SK-N-SH treated with all-trans-retinoic acid at 6 μM for 48 hours (cell line): Measurements from ENCODE around the gene FOXG1.

Experiments
- ATAC-seq: fragments of 200-7000 bp; cut with Tn5 transposase; 3 replicates; pipeline ENCODE4 v1.9.1; 2020; ENCODE audit warnings: mild to moderate bottlenecking, moderate library complexity
- ARNTL ChIP-seq: fragments of 450-650 bp; formaldehyde crosslinking; IDR thresholded peaks from 2 replicates; pipeline ENCODE4 v1.5.0; 2020; ENCODE audit warnings: low read depth, mild to moderate bottlenecking, moderate library complexity, borderline replicate concordance
- BACH2 ChIP-seq: fragments of 250-450 bp; sonication (Bioruptor Pico); IDR thresholded peaks from 2 replicates; pipeline ENCODE4 v1.9.0; 2021; ENCODE audit warnings: mild to moderate bottlenecking, borderline replicate concordance
- CSDC2 ChIP-seq: fragments of 250-450 bp; sonication (Bioruptor Pico); IDR thresholded peaks from 2 replicates; pipeline ENCODE4 v1.5.0; 2020; ENCODE audit warnings: mild to moderate bottlenecking, moderate library complexity
- ESRRG ChIP-seq: fragments of 250-450 bp; sonication (Bioruptor Pico); IDR thresholded peaks from 2 replicates; pipeline ENCODE4 v1.6.1; 2021; ENCODE audit warnings: mild to moderate bottlenecking
- GLIS3 ChIP-seq: fragments of 250-450 bp; sonication (Bioruptor Pico); IDR thresholded peaks from 2 replicates; pipeline ENCODE4 v1.5.0; 2020; ENCODE audit warnings: mild to moderate bottlenecking, moderate library complexity
- OSR1 ChIP-seq: fragments of 250-450 bp; sonication (Bioruptor Pico); IDR thresholded peaks from 2 replicates; pipeline ENCODE4 v1.8.0; 2022; ENCODE audit warnings: moderate library complexity, mild to moderate bottlenecking, inconsistent platforms
- PPARA ChIP-seq: fragments of 250-450 bp; sonication (Bioruptor Pico); IDR thresholded peaks from 2 replicates; pipeline ENCODE4 v1.5.0; 2020; ENCODE audit warnings: mild to moderate bottlenecking, borderline replicate concordance
- SNAI2 ChIP-seq: fragments of 250-450 bp; sonication (Bioruptor Pico); IDR thresholded peaks from 2 replicates; pipeline ENCODE4 v1.5.0; 2020; ENCODE audit warnings: mild to moderate bottlenecking, moderate library complexity
- TOX ChIP-seq: fragments of 250-450 bp; sonication (Bioruptor Pico); IDR thresholded peaks from 2 replicates; pipeline ENCODE4 v1.8.0; 2021; ENCODE audit warnings: mild to moderate bottlenecking, moderate library complexity, borderline replicate concordance
- ZC3H10 ChIP-seq: fragments of 250-450 bp; sonication (Bioruptor Pico); IDR thresholded peaks from 2 replicates; pipeline ENCODE4 v1.5.1; 2021; ENCODE audit warnings: mild to moderate bottlenecking, moderate library complexity
- ZFP3 ChIP-seq: fragments of 250-450 bp; sonication (Bioruptor Pico); IDR thresholded peaks from 2 replicates; pipeline ENCODE4 v1.5.0; 2020; ENCODE audit warnings: mild to moderate bottlenecking, moderate library complexity
- ZFP30 ChIP-seq: fragments of 450-650 bp; formaldehyde crosslinking; IDR thresholded peaks from 2 replicates; pipeline ENCODE4 v1.5.0; 2022; ENCODE audit warnings: mild to moderate bottlenecking, moderate library complexity
- ZNF565 ChIP-seq: fragments of 450-650 bp; formaldehyde crosslinking; conservative IDR thresholded peaks from 2 replicates; pipeline ENCODE4 v1.5.0; 2020; ENCODE audit warnings: low read depth, mild to moderate bottlenecking, moderate library complexity
- ZNF70 ChIP-seq: fragments of 450-650 bp; formaldehyde crosslinking; IDR thresholded peaks from 2 replicates; pipeline ENCODE4 v1.5.0; 2020; ENCODE audit warnings: mild to moderate bottlenecking, moderate library complexity
- ZNF8 ChIP-seq: fragments of 450-650 bp; formaldehyde crosslinking; IDR thresholded peaks from 2 replicates; pipeline ENCODE4 v1.5.0; 2020; ENCODE audit warnings: mild to moderate bottlenecking, moderate library complexity
- TF ChIP-seq, protein P1 (sequence below): fragments of 250-450 bp; sonication (Bioruptor Pico); IDR thresholded peaks from 2 replicates; pipeline ENCODE4 v1.8.0; 2021; ENCODE audit warnings: low read depth, mild to moderate bottlenecking, moderate library complexity, borderline replicate concordance
- TF ChIP-seq, protein P2 (sequence below): fragments of 250-450 bp; sonication (Bioruptor Pico); IDR thresholded peaks from 2 replicates; pipeline ENCODE4 v1.5.1; 2020; ENCODE audit warnings: low read depth, mild to moderate bottlenecking, moderate library complexity
- TF ChIP-seq, protein P3 (sequence below): fragments of 250-450 bp; sonication (Bioruptor Pico); IDR thresholded peaks from 2 replicates; pipeline ENCODE4 v1.5.1; 2021; ENCODE audit warnings: mild to moderate bottlenecking, moderate library complexity
- TF ChIP-seq, protein P4 (sequence below): fragments of 250-450 bp; sonication (Bioruptor Pico); IDR thresholded peaks from 2 replicates; pipeline ENCODE4 v1.8.0; 2020; ENCODE audit warnings: mild to moderate bottlenecking, moderate library complexity, borderline replicate concordance

The FOXG1 gene

DNA sequence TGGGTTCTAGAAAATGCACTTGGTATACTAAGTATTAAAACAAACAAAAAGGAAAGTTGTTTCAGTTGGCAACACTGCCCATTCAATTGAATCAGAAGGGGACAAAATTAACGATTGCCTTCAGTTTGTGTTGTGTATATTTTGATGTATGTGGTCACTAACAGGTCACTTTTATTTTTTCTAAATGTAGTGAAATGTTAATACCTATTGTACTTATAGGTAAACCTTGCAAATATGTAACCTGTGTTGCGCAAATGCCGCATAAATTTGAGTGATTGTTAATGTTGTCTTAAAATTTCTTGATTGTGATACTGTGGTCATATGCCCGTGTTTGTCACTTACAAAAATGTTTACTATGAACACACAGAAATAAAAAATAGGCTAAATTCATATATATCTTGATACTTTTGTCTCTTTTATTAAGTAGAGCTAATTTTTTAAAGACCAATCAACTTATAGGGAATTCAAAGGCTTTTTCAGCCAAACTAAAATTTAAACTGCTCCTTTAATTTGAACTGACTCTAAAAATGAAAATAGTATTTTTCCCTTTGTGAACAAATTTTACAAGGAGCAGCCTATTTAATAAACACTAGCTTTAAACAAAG lies 2.8 kb downstream of the FOXG1 start (continued):
- TF ChIP-seq, protein P1, sequence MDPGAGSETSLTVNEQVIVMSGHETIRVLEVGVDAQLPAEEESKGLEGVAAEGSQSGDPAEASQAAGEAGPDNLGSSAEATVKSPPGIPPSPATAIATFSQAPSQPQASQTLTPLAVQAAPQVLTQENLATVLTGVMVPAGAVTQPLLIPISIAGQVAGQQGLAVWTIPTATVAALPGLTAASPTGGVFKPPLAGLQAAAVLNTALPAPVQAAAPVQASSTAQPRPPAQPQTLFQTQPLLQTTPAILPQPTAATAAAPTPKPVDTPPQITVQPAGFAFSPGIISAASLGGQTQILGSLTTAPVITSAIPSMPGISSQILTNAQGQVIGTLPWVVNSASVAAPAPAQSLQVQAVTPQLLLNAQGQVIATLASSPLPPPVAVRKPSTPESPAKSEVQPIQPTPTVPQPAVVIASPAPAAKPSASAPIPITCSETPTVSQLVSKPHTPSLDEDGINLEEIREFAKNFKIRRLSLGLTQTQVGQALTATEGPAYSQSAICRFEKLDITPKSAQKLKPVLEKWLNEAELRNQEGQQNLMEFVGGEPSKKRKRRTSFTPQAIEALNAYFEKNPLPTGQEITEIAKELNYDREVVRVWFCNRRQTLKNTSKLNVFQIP (CRISPR knock-in tag) = no peak
- TF ChIP-seq ZNF8 (CRISPR knock-in tag) (no peak), PPARA (CRISPR knock-in tag) (no peak), BACH2 (no peak), ZFP3 (CRISPR knock-in tag) (no peak), ZC3H10 (CRISPR knock-in tag) (no peak)

DNA sequence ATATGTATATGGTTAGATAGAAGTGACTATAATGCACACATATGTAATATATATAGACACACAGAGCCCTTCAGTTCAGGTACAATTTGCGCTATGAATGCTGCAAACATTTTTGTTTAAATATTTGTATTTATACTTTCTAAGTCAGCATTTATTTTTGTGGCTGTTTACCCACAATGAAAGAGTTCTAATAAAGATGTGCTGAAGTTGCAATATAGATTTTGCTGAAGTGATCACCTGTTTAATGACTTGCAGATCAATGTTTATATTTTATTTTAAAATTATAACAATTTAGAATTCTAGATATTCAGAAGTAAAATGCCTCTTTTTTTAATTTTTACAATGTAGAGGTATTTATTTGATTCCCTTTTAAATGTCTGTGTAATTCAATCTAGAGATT lies 3.5 kb downstream of the FOXG1 start:
- no peak for ATAC-seq
- TF ChIP-seq BACH2 = no peak
- TF ChIP-seq GLIS3 (CRISPR knock-in tag) = no peak
- TF ChIP-seq ZNF8 (CRISPR knock-in tag) = no peak
- no peak for TF ChIP-seq TOX (CRISPR knock-in tag)
- TF ChIP-seq ZNF70 = no peak
- TF ChIP-seq ZNF565 (CRISPR knock-in tag) = no peak
- TF ChIP-seq OSR1 = no peak
- no peak for TF ChIP-seq ZFP3 (CRISPR knock-in tag)
- no peak for TF ChIP-seq ZC3H10 (CRISPR knock-in tag)
- TF ChIP-seq, protein P2, sequence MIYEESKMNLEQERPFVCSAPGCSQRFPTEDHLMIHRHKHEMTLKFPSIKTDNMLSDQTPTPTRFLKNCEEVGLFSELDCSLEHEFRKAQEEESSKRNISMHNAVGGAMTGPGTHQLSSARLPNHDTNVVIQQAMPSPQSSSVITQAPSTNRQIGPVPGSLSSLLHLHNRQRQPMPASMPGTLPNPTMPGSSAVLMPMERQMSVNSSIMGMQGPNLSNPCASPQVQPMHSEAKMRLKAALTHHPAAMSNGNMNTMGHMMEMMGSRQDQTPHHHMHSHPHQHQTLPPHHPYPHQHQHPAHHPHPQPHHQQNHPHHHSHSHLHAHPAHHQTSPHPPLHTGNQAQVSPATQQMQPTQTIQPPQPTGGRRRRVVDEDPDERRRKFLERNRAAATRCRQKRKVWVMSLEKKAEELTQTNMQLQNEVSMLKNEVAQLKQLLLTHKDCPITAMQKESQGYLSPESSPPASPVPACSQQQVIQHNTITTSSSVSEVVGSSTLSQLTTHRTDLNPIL (CRISPR knock-in tag) = no peak
- TF ChIP-seq ZFP30 (CRISPR knock-in tag) = no peak
- TF ChIP-seq CSDC2 (CRISPR knock-in tag) = no peak
- TF ChIP-seq, protein P1 (CRISPR knock-in tag) = no peak
- TF ChIP-seq, all 23 proteins: peak for 0

DNA sequence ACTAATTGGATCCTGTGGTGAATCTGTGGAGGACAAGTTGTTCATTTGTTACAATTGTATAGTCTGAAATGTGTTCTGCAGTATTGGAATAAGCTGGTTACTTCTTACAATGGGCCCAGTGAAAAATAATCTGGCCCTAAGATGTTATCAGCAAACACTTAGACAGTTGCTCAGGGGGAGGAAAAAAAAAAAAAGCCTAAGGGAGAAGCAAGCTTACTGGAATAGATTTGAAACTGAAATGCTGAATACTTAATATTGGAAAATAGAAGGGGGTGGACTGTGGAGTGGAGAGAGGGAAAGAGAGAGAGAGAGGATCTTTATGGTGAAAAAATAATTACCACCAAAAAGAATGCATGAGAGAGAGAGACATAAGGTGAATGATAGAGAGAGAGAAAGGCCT lies 4.0 kb downstream of the FOXG1 start:
- no peak for ATAC-seq

DNA sequence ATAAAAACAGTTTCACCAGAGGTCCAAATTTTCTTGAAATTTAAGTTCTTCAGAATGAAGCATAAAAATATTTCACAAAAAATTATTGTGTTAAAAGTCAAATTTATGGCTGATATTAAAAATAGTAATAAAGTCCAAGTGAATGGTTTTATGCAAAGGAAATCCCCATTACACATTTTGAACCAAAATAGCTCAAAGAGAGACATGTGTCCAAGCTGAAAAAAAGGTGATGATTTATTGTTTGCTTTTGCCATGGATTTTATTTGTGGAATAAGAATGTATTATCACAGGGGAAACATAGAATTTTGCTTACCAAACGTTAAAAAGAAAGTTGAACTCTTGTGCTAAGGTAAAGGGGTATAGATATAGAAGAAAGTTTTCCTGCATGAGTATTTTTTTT lies 4.6 kb downstream of the FOXG1 start:
- TF ChIP-seq SNAI2 (CRISPR knock-in tag) = no peak
- ATAC-seq = no peak

More for the DNA sequence above, 4.0 kb downstream of the FOXG1 start:
- TF ChIP-seq ZC3H10 (CRISPR knock-in tag) (no peak), ARNTL (CRISPR knock-in tag) (no peak), OSR1 (no peak), ZNF565 (CRISPR knock-in tag) (no peak), ZFP30 (CRISPR knock-in tag) (no peak), CSDC2 (CRISPR knock-in tag) (no peak), ZNF70 (no peak), ESRRG (CRISPR knock-in tag) (no peak), SNAI2 (CRISPR knock-in tag) (no peak)
- TF ChIP-seq, protein P3, sequence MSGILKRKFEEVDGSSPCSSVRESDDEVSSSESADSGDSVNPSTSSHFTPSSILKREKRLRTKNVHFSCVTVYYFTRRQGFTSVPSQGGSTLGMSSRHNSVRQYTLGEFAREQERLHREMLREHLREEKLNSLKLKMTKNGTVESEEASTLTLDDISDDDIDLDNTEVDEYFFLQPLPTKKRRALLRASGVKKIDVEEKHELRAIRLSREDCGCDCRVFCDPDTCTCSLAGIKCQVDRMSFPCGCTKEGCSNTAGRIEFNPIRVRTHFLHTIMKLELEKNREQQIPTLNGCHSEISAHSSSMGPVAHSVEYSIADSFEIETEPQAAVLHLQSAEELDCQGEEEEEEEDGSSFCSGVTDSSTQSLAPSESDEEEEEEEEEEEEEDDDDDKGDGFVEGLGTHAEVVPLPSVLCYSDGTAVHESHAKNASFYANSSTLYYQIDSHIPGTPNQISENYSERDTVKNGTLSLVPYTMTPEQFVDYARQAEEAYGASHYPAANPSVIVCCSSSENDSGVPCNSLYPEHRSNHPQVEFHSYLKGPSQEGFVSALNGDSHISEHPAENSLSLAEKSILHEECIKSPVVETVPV = no peak
- TF ChIP-seq, protein P4, sequence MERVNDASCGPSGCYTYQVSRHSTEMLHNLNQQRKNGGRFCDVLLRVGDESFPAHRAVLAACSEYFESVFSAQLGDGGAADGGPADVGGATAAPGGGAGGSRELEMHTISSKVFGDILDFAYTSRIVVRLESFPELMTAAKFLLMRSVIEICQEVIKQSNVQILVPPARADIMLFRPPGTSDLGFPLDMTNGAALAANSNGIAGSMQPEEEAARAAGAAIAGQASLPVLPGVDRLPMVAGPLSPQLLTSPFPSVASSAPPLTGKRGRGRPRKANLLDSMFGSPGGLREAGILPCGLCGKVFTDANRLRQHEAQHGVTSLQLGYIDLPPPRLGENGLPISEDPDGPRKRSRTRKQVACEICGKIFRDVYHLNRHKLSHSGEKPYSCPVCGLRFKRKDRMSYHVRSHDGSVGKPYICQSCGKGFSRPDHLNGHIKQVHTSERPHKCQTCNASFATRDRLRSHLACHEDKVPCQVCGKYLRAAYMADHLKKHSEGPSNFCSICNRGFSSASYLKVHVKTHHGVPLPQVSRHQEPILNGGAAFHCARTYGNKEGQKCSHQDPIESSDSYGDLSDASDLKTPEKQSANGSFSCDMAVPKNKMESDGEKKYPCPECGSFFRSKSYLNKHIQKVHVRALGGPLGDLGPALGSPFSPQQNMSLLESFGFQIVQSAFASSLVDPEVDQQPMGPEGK (CRISPR knock-in tag) = no peak
